Activated CD4-positive, alpha-beta T cell treated with anti-CD3 and anti-CD28 coated beads, Interleukin-2, amount 50 U/mL, for 4 hours (primary cell): ENCODE results near the gene CDK6.
A peak's percentile ranks its signal among the peaks of the same experiment; 100 is the strongest.

Source experiments
- DNase-seq, 2 experiments: peaks; one replicate each; pipeline ENCODE4 v3.0.0-alpha.2; 2020

The CDK6 gene

DNA sequence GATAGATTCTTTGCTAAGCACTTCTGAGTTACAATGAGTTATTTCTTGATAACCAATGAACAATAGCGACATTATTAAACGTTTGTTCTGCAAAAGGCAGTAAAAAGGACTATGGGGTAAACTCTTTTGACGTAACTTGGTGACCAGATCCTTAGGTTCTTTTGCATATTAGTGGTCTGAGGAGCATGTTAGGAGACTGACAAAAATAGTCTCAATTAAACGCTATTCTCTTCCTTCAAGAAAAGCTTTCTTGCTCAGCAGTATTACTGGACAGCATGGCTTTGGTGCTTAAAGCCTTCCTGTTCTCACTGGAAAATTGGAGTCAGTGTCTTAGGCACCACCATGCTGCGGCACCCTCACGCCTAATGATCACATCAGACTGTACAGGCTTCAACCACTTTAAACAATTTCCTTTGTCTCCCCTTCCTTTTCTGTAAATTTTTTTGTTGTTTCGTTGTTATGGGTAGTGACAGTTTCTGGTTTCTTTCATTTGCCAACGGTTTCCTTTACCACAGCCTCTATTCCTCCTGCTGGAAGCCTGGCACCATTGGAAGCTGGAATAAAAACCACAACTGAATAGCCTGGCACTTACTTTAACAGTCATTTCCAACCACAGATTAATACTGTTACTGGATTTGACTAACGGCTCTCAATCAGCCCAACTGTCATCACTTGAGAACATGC, 197.0 kb downstream of the CDK6 start:
- DNase-seq = peak in 1 of 2 experiments; percentile 12

DNA sequence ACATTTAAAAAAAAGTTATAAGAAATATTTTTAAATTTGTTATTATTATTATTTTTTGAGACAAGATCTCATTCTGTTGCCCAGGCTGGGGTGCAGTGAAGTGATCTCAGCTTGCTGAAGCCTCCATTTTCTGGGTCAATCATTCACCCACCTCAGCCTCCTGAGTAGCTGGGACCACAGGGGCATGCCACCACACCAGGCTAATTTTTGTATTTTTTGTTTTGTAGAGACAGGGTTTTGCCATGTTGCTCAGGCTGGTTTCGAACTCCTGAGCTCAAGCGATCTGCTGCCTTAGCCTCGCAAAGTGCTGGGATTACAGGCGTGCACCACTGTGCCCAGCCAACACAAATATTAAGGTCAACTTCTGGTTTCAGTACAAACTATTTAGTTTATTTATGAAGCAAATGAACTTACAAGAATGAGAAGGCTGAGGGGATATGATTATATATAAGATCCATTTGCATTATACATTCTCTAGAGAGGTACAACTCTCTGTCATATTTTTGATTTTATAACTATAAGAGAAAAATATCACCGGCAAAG, 200.3 kb downstream of the CDK6 start:
- DNase-seq = no peak

DNA sequence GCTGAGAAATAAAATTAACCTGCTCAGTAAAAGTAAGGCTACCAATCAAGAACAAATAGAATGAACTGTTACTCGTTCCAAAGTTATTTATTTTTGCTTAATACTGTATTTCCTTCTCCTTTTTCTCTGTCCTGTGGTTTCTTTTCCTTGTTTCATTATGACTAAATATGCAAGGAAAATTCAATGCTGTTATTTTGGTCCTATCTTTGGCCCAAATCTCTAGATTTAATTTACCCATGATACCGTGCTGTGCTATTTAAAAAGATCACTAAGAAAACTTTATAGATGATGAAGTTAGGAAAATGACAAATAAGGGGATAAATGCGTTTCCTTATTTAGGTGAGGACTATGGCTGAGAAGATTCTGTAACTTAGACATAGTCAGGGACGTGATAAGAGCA, 200.8 kb downstream of the CDK6 start:
- no peak for DNase-seq

DNA sequence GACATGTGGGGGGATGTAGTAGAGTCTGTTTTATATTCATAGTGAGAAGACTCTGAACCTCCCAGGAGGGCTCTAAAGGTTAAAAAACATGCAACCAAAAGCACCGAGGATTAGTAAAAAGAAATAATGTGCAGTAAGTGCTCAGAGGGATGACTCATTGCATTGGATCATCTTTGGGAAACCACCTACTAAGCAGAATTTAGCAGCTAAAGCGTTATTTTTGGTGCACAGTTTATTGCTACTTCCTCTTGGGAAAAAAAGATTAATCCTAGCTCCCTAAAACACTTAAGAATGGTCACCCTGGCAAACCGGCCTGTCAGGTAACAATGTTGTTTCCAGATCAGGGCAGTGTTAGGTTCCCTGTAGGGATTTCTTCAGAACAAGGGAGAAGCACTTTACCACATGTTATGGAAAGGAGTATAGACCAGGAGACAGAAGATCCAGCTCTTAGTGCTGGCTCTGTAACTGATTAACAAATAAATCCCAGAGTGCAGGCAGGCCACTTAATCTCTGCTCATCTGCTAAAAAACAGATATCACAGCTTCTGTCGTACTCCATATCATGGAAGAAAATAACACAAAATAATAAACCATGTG, 201.4 kb downstream of the CDK6 start:
- no peak for DNase-seq

DNA sequence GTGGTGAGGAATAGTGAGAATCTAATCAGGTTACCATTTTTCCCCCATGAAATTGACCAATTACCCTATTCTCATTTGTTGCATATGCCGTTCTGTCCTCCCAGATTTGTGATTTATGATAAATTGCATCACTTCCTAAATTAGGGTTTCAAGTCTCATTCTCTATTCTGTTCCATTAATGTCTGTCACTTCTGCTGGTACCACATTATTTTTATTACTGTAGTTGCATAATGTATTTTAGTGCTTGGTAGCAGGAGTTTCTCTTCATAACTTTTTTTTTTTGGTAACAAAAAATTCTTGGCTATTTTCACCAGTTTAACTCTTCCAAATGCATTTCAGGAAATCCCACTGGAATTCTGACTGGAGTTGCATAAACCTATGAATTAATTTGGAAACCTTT, 202.2 kb downstream of the CDK6 start:
- DNase-seq = no peak

DNA sequence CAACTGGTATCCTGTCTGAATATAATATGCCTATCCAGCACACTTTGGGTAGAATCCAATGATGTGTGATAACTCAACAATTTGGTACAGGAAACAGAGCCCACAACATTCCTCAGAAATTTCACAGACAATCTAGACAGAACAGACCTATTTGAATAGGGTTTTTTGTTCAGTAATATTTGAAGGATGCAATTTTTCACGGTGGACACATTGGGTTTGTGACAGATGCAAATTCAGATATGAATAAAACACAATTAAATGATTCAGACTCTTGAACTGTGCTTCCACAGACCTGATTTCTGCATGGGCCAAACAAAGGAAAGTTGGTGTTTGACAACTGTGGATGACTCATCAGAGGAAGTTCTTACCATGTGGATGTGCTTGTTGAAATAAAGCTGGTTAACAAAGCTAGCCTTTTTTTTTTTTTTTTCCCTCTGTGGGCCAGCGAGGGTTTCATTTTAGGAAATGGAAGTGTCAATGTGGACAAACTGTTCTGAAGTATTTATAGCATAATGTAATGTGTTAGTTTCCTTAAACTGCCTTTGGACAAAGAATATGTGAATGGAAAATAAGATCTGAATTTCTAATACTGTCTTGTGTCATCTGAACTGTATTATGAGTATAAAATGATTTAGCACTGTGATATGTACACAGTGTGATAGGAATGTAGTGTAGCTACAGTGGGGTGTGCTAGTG, 203.0 kb downstream of the CDK6 start:
- DNase-seq = peak in 1 of 2 experiments; percentile 17

DNA sequence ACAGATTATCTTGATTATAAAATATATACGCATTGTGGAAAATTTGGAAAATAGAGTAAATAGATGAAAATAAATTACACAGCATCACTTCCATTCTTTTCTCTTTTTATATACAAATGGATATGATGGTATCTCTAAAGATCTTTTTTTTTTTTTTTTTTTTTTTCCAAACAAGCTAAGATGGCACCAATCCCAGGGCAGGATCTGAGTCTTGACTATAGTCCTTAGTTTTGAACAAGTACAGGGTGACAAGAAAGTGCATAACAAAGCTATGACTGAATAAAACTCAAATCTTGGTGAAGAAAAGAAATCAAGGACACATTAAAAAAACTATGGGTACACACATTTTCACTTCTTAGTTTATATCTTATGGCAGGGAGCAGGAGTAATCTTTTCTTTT, 203.6 kb downstream of the CDK6 start:
- no peak for DNase-seq

DNA sequence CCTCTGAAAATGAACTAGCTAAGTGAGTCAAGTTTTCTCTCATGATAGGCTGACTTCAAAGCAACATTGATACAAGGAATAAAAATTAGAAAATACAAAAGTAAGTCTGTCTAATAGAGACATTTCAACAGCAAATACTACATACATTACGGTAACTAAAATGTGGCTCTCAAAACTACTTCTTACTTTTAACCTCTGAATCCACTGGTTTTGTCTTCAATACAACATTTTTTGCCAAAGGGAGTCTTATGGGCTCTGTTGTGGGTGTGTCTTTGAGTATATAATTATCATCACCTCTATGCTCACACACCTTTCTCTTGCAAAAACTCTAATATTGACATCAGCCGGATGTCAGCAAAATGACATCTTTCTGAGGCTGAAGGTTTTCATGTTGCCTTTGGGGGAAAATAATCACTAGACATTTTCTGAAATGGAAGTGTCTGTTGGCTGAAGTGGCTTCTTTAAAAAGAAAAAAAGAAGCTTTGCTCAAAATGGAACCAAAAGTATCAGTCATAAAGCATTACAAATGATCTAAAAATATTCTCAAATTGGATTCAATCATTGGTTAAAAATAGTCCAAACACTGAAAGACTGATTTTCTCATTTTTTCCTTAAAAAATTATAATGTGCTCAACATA, 204.4 kb downstream of the CDK6 start:
- DNase-seq = no peak

DNA sequence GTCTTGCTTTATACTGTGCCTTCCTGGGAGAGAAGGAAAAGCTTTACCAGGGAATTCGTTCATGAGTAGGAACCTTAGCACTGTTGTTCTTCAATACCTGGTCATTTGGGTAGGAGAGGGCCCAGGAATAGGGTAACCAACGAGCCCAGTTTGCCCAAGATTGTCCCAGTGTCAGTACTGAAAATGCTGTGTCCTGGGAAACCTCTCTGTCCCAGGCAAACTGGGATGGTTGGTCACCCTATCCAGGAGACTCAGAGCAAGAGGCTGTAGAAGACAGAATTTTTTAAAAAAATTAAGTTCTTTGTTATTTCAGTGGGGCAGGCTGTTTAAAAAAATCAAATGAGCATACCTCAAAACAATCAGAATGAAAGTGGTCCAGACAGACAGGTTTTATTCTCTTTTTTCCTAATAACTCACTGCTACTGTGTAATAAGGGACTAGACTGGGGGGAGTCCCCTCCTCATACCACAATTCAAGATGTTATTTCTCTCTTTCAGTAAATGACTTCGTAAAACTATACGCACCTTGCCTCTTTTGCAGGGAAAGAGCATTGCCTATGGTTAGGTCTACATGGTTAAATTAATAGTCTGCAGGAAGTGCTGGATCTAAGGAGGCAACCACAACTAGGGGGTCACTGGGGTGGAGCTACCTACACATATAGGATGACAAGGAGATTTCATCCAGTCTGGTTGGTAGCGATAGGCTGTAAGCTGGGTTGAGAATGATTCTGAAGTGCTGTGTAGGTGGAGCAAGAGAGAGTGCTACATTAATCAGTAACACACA, 205.1 kb downstream of the CDK6 start:
- DNase-seq = no peak

DNA sequence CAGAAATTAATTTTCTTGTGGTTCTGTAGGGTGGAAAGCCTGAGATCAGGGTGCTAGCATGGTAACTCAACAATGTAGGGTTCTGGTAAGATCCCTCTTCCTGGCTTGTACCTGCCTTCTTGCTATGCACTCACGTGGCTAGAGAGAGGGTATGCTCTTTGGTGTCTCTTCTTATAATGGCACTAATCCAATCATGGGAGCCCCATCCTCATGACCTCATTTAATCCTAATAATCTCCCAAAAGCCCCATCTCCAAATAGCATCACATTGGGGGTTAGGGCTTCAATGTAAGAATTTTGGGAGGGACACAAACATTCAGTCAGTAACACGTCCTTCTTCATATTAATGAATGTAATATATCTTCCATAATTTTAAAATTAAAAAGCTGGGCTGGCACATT, 206.6 kb downstream of the CDK6 start:
- DNase-seq = no peak

DNA sequence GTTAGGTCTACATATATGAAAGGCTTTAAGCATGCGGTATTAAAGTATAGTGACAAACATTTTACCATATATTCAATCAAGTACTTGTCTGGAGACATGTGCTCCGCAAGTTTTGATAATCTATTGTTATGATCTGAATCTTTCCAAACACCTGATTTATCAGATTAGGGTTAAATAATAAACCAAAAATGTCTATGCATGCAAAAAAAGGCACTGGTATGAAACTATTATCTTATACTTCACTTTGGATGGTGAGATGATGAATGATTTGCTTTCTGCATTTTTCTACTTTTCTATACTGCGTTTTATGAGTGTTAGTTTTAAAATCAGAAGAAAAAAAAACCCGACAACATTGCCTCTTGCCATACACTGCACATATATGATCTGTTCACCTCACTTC, 208.4 kb downstream of the CDK6 start:
- no peak for DNase-seq

DNA sequence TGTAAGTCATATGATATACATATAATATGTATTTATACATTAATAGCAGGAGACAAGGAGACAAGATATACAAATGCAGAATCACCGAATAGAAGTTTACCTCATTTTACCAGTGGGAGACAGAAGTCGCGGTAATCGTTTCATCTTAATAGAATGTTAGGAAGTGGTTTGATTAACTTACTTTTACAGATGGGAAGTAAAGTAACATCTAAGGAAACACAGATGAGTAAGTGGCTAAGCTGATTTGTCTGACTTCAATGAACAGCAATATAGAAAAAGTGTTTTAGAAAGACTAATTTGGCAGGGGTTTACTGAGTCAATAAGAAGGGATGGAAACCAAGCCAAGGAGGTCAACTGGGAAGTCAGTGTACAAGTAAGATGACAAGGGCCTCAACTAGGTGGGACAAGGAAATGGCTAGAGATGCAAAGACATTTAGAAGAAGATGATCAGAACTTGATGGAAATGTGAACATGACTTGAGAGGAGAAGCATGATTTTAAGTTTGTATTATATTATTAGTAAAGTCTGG, 210.0 kb downstream of the CDK6 start:
- no peak for DNase-seq

DNA sequence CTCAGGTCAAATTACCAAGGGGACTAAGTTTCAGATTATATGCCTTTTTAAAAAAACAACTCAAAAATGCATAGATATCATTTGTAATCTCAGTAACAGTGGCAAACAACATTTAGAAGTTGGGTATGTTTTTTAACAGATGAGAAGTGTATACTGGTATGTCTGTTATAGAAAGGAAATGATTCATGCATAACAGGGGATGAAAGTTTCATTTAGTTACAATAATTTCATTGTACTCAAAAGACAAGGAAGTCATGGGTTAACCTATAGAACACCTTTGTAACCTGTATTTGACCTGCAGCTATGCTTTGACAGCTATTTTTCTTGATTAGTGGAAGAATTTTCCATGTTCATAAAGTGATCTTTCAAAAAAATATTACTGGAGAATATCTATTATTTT, 210.8 kb downstream of the CDK6 start:
- no peak for DNase-seq

DNA sequence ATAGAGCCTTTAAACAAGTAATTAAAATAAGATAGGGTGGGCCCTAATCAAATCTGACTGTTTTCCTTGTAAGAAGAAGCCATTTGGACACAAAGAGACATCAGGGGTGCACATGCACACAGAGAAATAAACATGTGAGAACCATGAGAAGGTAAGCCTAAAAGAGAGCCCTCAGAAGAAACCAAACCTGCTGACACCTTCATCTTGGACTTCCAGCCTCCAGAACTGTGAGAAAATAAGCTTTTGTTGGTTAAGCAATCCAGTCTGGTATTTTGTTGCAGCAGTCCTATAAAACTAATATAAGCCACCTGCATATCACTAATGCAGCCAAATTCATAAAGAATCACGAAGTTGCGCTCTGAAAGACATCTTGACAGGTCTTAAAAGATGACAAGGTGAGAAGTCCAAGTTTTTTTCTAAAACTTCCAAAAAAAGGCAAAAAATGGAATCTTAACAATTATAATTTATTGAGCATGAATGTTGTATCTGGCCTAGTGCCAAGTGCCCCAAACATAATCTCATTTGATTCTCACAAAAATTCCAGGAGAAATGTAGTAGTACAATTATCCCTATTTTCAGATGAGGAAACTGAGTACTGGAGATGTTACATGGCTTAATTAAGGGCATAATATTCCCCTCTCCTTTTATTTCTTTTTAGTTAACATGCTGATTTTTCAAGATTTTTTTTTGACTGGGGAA, 211.9 kb downstream of the CDK6 start:
- no peak for DNase-seq

DNA sequence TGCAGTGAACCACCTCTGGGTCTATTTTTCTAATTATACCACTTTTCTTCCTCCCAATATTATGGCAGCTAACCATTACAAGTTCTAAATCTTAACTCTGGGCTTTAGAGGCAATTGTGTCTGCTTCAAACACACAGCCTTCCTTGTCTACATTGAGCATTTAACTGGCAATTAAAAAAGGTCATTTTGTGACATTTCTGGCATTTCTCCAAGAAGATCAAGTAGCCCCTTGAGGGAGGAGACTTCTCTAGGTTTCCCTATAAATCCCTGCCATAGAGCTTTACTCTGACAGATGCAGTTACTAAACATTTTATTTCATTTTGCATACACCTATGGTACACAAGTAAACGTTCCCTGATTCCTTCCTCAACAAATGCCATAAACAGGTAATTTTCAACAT, 212.8 kb downstream of the CDK6 start:
- no peak for DNase-seq

DNA sequence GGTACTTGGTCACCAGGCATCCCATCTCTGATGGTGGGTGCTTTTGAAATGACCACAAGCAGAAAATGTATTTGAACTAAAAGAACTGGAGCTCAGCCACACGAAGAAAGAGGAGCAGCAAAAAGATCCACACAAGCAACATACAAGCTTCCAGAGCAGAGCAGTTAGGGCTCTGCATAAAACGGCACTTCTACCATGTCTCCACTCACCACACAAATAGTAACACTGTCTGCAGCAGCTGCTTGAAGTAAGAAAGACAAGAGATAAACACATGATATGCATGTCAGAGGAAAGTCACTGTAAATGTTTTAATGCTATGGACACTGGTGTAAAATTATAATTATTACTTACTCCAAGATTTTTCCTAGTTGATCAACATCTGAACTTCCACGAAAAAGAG, 213.7 kb downstream of the CDK6 start:
- no peak for DNase-seq

DNA sequence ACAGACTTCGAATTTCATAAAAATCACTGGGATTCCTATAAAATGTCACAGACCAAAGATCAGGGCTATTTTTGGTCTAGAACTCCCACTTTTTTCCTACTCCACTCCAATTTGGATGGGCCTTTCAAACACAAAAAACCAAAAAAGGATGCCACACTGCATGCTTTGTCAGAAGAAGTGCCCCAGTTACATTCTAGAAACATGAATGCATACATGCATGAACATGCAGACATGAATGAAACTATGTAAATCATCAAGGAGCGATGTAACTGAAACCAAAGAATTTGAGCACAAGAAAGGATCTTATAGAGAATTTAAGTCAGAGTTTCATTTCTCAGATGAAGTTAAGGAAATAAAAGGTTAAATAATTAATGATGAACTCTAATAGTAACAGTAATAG, 214.3 kb downstream of the CDK6 start:
- DNase-seq = no peak

DNA sequence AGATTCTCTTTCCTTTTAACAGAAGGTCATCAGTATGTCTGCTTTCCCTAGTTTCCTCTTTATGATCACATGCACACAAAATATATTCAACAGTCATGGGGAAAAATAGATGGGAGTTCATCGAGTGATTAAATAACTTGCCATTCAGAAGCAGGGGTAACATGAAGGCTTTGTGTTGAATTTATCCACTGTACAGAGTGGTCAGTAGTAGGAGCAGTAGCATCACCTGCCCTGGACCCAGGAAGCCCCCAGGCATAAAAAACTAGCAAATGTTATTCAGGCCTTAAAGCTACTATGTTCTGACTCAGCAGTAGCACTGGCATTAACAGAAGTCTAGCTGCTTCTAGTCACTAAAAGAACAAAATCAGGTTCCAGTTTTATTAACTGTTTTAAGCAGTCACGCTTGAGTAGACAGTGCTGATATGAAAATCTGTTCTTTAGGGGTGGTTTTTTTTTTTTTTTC, 214.8 kb downstream of the CDK6 start:
- no peak for DNase-seq

DNA sequence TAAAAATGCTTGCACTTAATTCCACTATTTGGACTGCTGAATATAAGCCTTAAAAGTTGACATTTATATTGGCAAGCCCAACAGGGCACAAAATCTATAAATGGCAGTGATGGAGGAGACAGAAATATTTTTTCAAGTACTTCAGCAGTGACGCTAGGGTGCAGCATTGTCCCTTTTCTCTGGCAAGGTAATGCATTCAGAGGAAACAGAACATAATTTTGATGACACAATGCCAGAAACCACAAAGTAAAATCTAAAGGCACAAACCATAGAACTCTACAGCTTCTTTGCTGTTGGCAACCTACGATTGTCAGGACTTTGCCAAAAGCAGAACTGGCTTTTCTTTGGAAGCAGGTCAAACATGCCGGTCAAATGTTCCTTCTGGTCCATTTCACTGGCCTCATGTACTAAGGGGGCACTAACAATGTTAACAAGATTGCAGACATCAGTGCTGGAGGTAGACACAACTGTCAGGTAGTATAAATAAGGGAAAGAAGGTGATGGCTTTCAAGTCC, 215.3 kb downstream of the CDK6 start:
- peak; percentile 78 to 82 for DNase-seq

DNA sequence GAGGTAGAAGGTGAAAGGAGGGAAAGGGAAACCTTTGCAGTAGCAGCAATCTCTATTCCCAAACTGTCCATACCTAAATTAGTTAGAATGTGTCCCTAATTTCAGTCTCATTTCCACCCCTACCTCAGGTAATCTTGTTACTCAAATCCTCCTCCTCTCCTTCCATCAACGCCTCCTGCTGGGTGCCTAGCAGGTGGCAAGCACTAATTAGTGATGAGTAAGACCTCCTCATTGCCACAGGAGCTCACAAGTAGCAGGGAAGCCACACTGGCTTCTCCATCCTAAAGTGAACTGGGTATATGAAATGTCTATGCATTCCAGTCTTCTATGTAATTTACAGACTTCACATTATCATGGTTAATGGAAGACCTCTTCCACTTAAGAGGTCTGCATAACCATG, 220.5 kb downstream of the CDK6 start:
- DNase-seq = no peak

DNA sequence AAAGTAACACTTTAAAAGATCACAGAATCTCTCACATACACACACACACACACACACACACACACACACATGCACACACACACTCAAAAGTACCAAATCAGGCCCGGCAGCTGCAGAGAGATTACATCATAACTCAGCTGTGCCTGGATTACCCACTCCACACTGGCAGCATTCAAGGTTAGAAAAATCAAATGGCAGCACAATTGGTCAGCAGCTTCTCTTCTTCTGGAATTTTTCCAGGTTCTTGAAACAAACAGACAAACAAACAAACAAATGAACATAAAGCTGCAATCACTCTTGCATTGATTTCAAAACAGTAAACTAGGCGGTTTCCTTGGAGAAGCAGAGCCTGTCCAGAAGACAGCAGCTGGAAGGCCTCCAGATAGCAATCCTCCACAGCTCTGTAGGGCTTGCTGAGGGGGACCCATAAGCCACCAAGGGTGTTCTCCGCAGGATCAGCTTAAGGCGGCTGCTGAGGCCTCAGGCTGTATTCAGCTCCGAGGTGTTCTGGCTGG, 221.7 kb downstream of the CDK6 start:
- DNase-seq = no peak
